Adrenal gland (tissue), 12 donors: ENCODE results near the gene SMG6. TPM values are rescaled to one million over a fixed set of nuclear protein-coding genes. Genes with fewer than 3 reads are reported as not detected.

Experiments used
- DNase-seq, 7 donors: peaks; one replicate each; pipeline ENCODE4 v3.0.0-alpha.2; 2019 to 2020
- H3K27ac ChIP-seq, 5 donors: fragments of 200-600 bp; sonication (generic) in 4 of 5; 1 replicate in 3 of 5; 2 replicates in 2 of 5; pipeline versions ENCODE4 v1.5.1 to v1.8.0; 2016 to 2020; ENCODE audit warnings: mild to moderate bottlenecking in 1 of 5
- H3K27me3 ChIP-seq: fragments of 200-600 bp; 2 replicates; pipeline ENCODE4 v1.8.0; 2021
- H3K36me3 ChIP-seq, 2 donors: fragments of 200-600 bp; replicated peaks in 1 of 2; 1 replicate in 1 of 2; 2 replicates in 1 of 2; pipeline versions ENCODE4 v1.5.1 to v1.8.0; 2018 to 2022
- H3K4me1 ChIP-seq, 2 donors: fragments of 200-600 bp; replicated peaks in 1 of 2; 1 replicate in 1 of 2; 2 replicates in 1 of 2; pipeline versions ENCODE4 v1.5.1 to v1.8.0; 2018 to 2021
- H3K4me3 ChIP-seq, 4 donors: fragments of 200-600 bp; sonication (generic) in 3 of 4; one replicate each; pipeline ENCODE4 v1.5.1; 2016 to 2018
- H3K9me3 ChIP-seq, 3 donors: fragments of 200-600 bp; sonication (generic) in 1 of 3; replicated peaks in 1 of 3; 1 replicate in 2 of 3; 2 replicates in 1 of 3; pipeline versions ENCODE4 v1.5.1 to v1.8.0; 2016 to 2021
- CTCF ChIP-seq, 6 experiments: fragments of 450-650 bp in 4 of 6; fragments of 200-600 bp in 2 of 6; sonication (generic) in 1 of 6; IDR thresholded peaks; 1 replicate in 5 of 6; 2 replicates in 1 of 6; pipeline versions ENCODE4 v1.5.1 to v1.8.0; 2016 to 2021; ENCODE audit warnings: antibody characterized with exemption in 6 of 6, mild to moderate bottlenecking in 2 of 6, moderate library complexity in 1 of 6
- POLR2A ChIP-seq, 2 donors: fragments of 450-650 bp; IDR thresholded peaks; one replicate each; pipeline ENCODE4 v1.6.1; 2017; ENCODE audit warnings: antibody characterized with exemption in 2 of 2, mild to moderate bottlenecking in 2 of 2, moderate library complexity in 1 of 2
- WGBS, 4 donors: extraction: QIAGEN DNeasy Blood & Tissue Kit in 2 of 4; methylation state at CpG; one replicate each; pipeline versions ENCODE4 v1.1.5 to v1.1.7; 2013 to 2017; 5-methylcytosine and 5-hydroxymethylcytosine counted together
- intact Hi-C, 2 donors: fragments of 100-400 bp; cut with DNase I; formaldehyde crosslinking; loops; one replicate each; pipeline versions ENCODE4 v1.14.1 to v1.15.0; 2022 to 2023
- polyA plus RNA-seq, 3 donors: library from polyadenylated mRNA; stranded (reverse); fragments of 200-250 nt in 2 of 3; fragments of 350-450 nt in 1 of 3; fragmentation: Illumina TruSeq in 1 of 3; extraction: RNeasy Lipid Tissue Mini Kit (QIAGEN cat#74804) in 1 of 3; gene quantifications; one replicate each; pipeline ENCODE4 v1.2.3, GENCODE V29; 2013 to 2014
- total RNA-seq, 9 donors: library from RNA; depleted of rRNA in 4 of 9; stranded (reverse); fragments of >200 nt in 4 of 9; fragments of 120-200 nt in 1 of 9; fragmentation: NEBNext Ultra II Directional in 1 of 9; extraction: Animal tissue kit (Norgen Biotek cat#: 25700) in 1 of 9; gene quantifications; one replicate each; pipeline versions ENCODE4 v1.1.0 to v1.2.4, GENCODE V29; 2013 to 2023
- donor health status: healthy with polysubstance abuse.
- donor health status: Bipolar disorder and iron deficiency.
- donor health status: DM: yes; HTN: yes; CAD: no.
- donor health status: DM: no; HTN: no; CAD: no.
- donor health status: DM: no; HTN: no; CAD: no.
- donor health status: DM: yes; HTN: yes; CAD: no.

SMG6 gene
- total and polyA plus RNA-seq, 12 donors: 15.9 to 85.1 (median 44.0) TPM

- no peak for TF ChIP-seq POLR2A (IDR thresholded peaks at IDR 0.05)
- no peak for TF ChIP-seq CTCF (IDR thresholded peaks at IDR 0.05)
- Histone ChIP-seq H3K9me3 (no peaks in the 10 kb centered on the region), H3K4me3 (no peak overlapping the region), H3K27ac (no peak overlapping the region), H3K36me3 (peaks cover 0 to 5% of the 10 kb centered on the region in 2 donors), H3K4me1 (peaks cover 11 to 37% of the 10 kb centered on the region in 2 donors), H3K27me3 (no peaks in the 10 kb centered on the region)
- intact Hi-C loops: loop anchor here in 1 of 2 donors (5.0 kb wide), 1 partner anchor 121 kb away; no protein-coding TSS in a partner anchor
- no peak for DNase-seq
- 68 to 81% (median 70%) methylated on average over 2 to 6 of the region's 6 CpGs; no CpG with 5 or more reads in 1 of the 4 donors for WGBS, 4 donors
Observed at GRCh38 chr17:2028737-2029136, 274.8 kb downstream of the SMG6 start.

- intact Hi-C loops: loop anchor here in 1 of 2 donors (5.0 kb wide), 1 partner anchor 121 kb away; no protein-coding TSS in a partner anchor
- H3K27me3 ChIP-seq: no peaks in the 10 kb centered on the region
- TF ChIP-seq POLR2A (IDR thresholded peaks at IDR 0.05) (no peak), CTCF (IDR thresholded peaks at IDR 0.05) (no peak)
- H3K4me3 ChIP-seq: no peak overlapping the region
- H3K27ac ChIP-seq: peak overlapping the region in 2 of 5 donors; percentile 46 to 58
- WGBS, 4 donors: 89 to 94% (median 91%) methylated on average over 5 of the region's 5 CpGs
- H3K4me1 ChIP-seq: peaks cover 14 to 42% of the 10 kb centered on the region in 2 donors
- no peaks in the 10 kb centered on the region for H3K36me3 ChIP-seq
- DNase-seq: no peak
- H3K9me3 ChIP-seq: no peaks in the 10 kb centered on the region
Observed at GRCh38 chr17:2028234-2028614, 275.4 kb downstream of the SMG6 start.

GRCh38 chr17:2027528-2028233 is 275.9 kb downstream of the SMG6 start:
- Histone ChIP-seq H3K4me3 (no peak overlapping the region), H3K36me3 (no peaks in the 10 kb centered on the region), H3K27ac (peak overlapping the region in 3 of 5 donors; percentile 14 to 58 (median 46)), H3K9me3 (no peaks in the 10 kb centered on the region), H3K4me1 (peaks cover 14 to 44% of the 10 kb centered on the region in 2 donors), H3K27me3 (no peaks in the 10 kb centered on the region)
- 23 to 65% (median 52%) methylated on average over 8 to 11 of the region's 11 CpGs for WGBS, 4 donors
- peak in 6 of 7 donors; percentile 45 to 71 (median 64) for DNase-seq
- intact Hi-C loops: loop anchor here in 1 of 2 donors (5.0 kb wide), 1 partner anchor 120 kb away; no protein-coding TSS in a partner anchor
- no peak for TF ChIP-seq POLR2A (IDR thresholded peaks at IDR 0.05)
- TF ChIP-seq CTCF (IDR thresholded peaks at IDR 0.05): no peak

GRCh38 chr17:2025622-2026309 is 277.8 kb downstream of the SMG6 start:
- TF ChIP-seq POLR2A (IDR thresholded peaks at IDR 0.05): no peak
- TF ChIP-seq CTCF (IDR thresholded peaks at IDR 0.05): peak; percentile 45 to 87 (median 78)
- H3K4me3 ChIP-seq: peak overlapping the region in 2 of 4 donors; percentile 55 to 85
- peak overlapping the region in 3 of 5 donors; percentile 66 to 83 (median 72) for H3K27ac ChIP-seq
- WGBS, 4 donors: 1 to 6% (median 2%) methylated on average over 13 to 55 of the region's 55 CpGs
- no peaks in the 10 kb centered on the region for H3K36me3 ChIP-seq
- intact Hi-C loops: loop anchor here in 1 of 2 donors (5.0 kb wide), 1 partner anchor 118 kb away; no protein-coding TSS in a partner anchor
- H3K9me3 ChIP-seq: no peaks in the 10 kb centered on the region
- no peaks in the 10 kb centered on the region for H3K27me3 ChIP-seq
- DNase-seq: peak; percentile 80 to 92 (median 85)
- peaks cover 9 to 44% of the 10 kb centered on the region in 2 donors for H3K4me1 ChIP-seq
